SHP77 treated with DMSO at 0.1 percent for 48 hours (cell line): ENCODE measurements around the gene MIPEP.
A peak's percentile ranks its signal among the peaks of the same experiment; 100 is the strongest.
"Not testable (repeated sequence)": the region's sequence is repeated elsewhere in the genome, so short reads cannot be mapped to it uniquely, and the experiment has no call there.

Experiments
- DNase-seq: peaks from one replicate; lab custom pipeline; 2025; lab: John Stamatoyannopoulos, UW

The MIPEP gene

GRCh38 chr13:23749288-23749873 lies 139.8 kb downstream of the MIPEP start:
- DNase-seq: no peak

GRCh38 chr13:23748109-23748990 lies 140.8 kb downstream of the MIPEP start:
- DNase-seq: no peak

DNA sequence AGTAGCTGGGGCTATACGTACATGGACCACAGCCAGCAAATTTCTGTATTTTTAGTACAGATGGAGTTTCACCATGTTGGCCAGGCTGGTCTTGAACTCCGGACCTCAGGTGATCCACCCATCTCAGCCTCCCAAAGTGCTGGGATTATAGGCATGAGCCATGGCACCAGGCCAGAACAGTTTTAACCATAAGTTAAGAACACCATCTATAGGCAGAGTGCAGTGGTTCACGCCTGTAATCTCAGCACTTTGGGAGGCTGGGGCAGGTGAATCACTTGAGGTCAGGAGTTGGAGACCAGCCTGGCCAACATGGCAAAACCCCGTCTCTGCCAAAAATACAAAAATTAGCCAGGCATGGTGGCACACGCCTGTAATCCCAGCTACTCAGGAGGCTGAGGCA lies 143.1 kb downstream of the MIPEP start:
- DNase-seq: not testable (repeated sequence)

DNA sequence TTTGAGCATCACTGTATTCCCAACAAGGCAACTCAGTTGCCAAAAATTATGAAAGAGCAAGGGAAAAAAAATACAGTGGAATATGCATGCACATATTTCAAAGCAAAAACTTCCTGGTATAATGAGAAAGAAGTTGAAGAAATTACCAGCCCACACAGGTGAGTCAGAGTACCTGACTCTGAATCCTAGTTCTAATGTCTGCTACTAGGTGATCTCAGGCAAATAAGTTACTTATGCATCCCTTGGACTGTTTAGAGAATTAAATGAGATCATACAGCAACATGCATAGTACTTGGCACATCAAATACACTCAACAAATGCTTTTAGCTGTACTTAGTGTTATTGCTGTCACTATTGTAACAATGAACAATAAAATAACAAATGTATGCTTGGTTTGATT lies 144.9 kb downstream of the MIPEP start:
- DNase-seq: no peak

GRCh38 chr13:23743278-23744076 lies 145.7 kb downstream of the MIPEP start:
- no peak for DNase-seq

DNA sequence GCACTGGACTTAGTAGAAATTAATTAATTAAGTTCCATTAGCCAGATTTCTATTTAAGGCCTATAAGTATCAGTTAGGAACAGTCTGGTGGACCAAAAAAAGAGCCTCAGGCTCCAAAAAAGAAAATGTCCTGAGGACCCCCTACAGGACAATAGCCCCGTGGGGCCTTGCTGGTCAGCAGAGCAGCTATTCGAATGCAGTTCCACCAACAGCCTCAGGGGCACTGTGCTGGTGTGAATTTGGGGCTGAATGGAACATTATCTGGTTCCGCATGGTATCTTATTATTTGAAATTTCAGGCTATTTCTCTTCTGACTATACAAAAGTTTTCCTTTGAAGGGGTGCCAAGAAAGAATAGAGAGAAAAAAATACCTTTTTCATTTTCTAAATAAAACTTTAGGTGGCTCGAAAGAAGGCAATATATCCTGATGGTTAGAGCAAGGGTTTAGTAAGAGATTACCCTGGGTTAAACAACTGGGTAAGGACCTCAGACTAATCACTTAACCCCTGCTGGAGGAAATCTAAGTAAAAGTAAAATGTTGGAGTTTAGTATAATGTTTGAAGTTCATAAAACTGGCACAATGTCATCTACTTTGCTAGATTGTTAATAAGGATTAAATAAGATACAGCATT lies 147.2 kb downstream of the MIPEP start:
- DNase-seq: no peak

DNA sequence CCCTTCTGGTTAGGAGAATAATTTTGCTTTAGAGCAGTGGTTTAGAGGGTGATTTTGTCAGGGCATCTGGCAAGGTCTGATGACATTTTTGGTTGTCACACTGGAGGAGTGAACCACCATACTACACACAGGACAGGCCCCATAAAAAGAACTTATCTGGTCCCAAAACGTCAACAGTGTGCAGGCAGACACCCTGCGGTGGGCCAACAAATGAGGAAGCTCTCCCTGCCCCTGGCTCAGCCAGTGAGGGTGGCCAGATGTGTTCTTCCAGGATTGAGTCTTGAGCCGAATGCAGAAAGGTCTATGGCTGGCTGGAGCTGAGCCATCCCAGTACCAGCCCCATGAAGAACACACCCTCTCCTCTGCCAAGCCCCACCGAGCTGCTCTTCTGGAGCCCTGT lies 149.2 kb downstream of the MIPEP start:
- DNase-seq: no peak

DNA sequence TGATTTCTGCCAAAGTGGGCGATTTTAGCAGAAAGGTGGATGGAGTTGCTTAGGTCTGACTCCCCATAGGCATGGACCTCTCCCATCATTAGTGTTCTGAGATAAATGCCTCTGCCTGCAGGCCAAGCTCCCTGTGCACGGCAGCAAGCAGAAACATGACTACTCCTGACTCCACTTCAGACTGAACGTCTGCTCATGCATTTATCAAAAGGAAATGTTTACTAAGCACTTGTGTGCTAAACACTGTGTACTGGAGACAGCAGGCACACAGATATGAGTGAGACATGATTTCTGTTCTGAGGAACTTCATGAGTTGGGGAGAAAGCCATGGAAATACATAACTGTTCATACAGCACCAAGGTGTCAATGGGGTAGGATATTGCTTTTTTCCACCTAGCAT lies 149.6 kb downstream of the MIPEP start:
- peak; percentile 80 for DNase-seq

DNA sequence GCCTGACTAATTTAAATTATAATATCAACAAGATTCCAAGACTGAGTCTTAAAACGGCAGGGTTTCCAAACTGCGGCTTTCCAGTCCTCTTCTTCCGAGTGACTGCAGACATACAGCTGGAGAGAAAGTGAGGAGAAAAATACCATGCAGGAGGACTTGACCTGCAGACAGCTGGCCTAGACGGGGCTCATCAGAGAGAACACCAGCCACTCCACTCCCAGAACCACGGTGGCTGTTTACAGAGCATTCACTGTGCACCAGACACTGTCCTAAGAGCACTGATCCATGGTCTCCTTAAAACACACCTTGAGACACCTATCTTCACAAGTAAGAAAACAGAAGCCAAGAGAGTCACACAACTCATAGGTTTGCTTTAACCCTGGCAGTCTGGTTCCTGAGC lies 152.7 kb downstream of the MIPEP start:
- no peak for DNase-seq

- no peak for DNase-seq
Measured at GRCh38 chr13:23735329-23735728, 153.9 kb downstream of the MIPEP start.

GRCh38 chr13:23731709-23732108 lies 157.5 kb downstream of the MIPEP start:
- no peak for DNase-seq

DNA sequence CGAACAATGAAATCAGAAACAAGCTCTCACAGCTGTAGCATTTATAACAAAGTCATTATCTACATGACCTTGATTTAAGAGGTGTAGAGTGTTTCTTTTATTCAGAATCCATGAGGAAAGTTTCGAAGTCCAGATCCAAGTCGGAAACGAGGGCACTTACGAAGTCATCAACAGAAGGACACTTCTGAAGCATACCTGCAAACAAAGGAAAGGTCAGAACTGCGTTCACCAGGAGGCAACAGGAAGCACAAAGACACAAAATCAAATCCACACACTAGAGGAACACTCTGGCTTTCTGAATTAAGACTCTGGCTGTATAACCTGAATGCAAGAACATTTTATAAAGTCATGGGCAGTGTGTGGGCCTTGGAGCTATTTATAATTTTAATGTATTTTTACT lies 158.9 kb downstream of the MIPEP start:
- no peak for DNase-seq

DNA sequence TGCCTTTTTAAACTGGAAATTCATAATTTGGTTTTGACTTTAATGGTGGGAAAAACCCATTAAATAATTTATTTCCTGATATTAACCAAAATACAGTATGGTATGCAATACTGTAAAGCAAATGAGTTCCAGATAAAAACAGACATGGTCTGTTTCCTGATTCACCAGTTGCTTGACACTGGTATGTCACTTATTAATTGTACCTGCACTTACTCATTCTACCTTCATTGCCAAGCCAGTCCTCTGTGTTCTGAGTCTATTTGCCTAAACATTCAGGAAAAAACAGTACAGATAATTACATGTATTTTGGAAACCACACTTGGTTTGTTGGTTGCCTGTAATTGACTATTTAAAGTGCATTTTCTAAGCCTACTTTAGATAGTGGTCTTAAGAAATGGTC lies 159.7 kb downstream of the MIPEP start:
- no peak for DNase-seq

DNA sequence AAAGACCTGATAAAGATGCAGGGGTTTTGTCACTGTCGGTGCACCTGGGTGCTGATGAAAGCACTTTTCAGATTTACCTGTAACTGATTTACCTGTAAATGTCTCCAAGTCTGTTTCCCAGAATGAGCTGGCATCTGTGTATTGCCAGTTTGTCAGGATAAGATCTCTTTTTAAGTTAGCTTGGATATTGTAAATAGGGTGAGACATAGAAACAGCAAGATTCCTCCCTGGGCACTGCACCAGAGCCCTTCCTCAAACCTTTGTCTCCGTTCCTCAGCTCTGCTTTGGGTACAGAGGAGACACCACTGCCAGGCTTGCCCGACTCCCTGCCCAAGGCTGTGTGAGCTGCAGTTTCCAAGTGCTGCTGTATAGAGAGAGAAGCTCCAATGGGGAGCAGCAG lies 160.4 kb downstream of the MIPEP start:
- no peak for DNase-seq

DNA sequence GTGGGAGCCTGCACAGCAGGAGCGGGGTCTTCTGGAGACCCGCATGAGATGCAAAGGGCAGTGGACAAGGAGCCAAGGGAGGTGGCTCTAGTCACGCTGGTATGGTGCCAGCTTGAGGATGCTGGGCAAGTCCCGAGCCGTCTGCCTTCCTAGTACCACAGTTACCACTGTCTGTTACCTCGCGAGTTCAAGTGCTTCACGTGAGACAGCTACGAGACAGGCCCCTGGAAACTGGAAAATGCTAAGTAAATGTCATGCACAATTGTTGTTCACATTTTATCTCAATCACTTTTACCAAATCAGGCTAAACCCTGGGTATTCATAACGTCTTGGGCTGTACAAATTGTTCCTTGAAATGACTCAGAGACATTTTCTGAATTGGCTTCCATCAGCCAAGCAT lies 163.3 kb downstream of the MIPEP start:
- DNase-seq: no peak

GRCh38 chr13:23724196-23724970 lies 164.8 kb downstream of the MIPEP start:
- peak; percentile 24 for DNase-seq

DNA sequence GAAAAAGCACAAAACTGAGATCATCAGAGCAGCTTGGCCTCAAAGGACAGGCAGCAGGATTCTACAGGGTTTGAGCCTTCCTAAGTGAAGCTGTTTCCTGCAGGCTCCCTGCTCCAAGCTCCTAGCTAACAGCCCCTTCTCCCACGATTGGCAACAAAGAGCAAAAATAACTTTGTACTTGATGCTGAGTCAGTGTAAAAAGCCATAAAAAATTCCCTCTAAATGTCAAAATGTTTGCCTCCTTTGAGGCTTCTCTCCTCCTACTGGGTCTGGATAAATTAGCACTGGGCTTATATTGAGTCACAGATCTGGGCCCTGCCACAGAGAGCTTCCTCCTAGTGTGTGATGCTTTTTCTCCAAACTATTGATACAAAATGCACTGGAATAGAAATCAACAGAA lies 165.7 kb downstream of the MIPEP start:
- DNase-seq: no peak

GRCh38 chr13:23722726-23723453 lies 166.3 kb downstream of the MIPEP start:
- DNase-seq: no peak

GRCh38 chr13:23718996-23719395 lies 170.2 kb downstream of the MIPEP start:
- DNase-seq: no peak

DNA sequence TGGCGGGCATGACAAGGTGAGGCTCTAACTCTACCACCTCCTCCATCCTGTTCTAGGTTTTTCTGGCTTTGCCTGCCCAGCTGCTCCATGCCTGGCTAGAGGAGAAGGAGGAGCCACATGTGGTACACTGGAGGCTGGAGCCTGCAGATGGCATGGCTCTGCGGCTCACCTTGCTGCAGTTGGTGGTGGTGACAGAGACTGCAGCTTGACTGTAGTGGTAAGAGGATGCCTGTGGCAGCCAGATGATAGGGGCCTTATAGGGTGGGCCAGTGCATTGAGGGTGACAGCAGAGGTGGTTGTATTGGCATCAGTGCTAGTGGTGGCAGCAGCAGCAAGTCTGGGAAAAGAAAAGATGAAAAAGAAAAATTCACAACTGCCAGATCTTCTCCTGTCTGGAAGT lies 172.8 kb downstream of the MIPEP start:
- DNase-seq: no peak

DNA sequence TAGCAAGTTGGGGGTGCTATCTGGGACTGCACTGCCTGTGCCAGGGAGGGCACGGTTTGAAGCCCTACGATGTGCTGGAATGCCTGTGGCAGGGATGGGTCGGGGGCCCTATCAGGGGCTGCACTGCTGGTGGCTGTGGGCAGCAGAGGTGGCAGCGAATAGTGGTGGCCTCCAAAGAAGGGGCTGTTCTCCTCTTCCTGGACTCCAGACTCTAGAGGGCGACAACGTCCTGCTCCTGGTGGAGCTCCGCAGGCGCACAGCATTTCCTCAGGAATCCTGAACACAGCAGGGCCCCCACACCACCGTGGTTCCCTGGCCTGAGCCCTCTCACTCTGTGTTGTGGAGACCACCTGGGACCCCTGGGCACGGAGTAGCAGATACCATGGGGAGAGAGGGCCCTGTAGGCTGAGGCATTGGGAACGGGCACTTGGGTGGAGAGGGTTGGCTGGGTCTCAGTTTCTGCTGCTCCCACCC lies 173.4 kb downstream of the MIPEP start:
- DNase-seq: peak; percentile 26
